Upper lobe of left lung (tissue), 6 donors: ENCODE data around the gene AHCYL2. TPM values are rescaled to one million over a fixed set of nuclear protein-coding genes. Genes with fewer than 3 reads are reported as not detected.
"Not testable (repeated sequence)": the region's sequence is repeated elsewhere in the genome, so short reads cannot be mapped to it uniquely, and the experiment has no call there.

ENCODE experiments used
- ATAC-seq, 2 donors: fragments of 200-7000 bp; cut with Tn5 transposase; one replicate each; pipeline ENCODE4 v1.9.1; 2022; ENCODE audit warnings: mild to moderate bottlenecking in 2 of 2, moderate library complexity in 2 of 2; ENCODE audit not compliant: low FRiP score in 2 of 2
- DNase-seq, 2 donors: peaks; one replicate each; pipeline ENCODE4 v3.0.0-alpha.2; 2019 to 2020
- H3K27ac ChIP-seq, 4 donors: fragments of 200-600 bp; sonication (generic); one replicate each; pipeline ENCODE4 v1.5.1; 2016 to 2019
- H3K27me3 ChIP-seq, 4 donors: fragments of 200-600 bp; sonication (generic); one replicate each; pipeline ENCODE4 v1.5.1; 2017 to 2019
- H3K36me3 ChIP-seq, 4 donors: fragments of 200-600 bp; sonication (generic); one replicate each; pipeline ENCODE4 v1.5.1; 2016 to 2019
- H3K4me1 ChIP-seq, 4 donors: fragments of 200-600 bp; sonication (generic); one replicate each; pipeline ENCODE4 v1.5.1; 2018 to 2019
- H3K4me3 ChIP-seq, 4 donors: fragments of 200-600 bp; sonication (generic); one replicate each; pipeline ENCODE4 v1.5.1; 2017 to 2019; ENCODE audit warnings: mild to moderate bottlenecking in 2 of 4, moderate library complexity in 1 of 4
- H3K9me3 ChIP-seq, 4 donors: fragments of 200-600 bp; sonication (generic); one replicate each; pipeline ENCODE4 v1.5.1; 2018 to 2019
- EP300 ChIP-seq, 4 donors: sonication (generic); formaldehyde crosslinking; IDR thresholded peaks; one replicate each; pipeline ENCODE4 v1.5.1; 2017; ENCODE audit warnings: antibody characterized with exemption in 4 of 4, control low read depth in 2 of 4
- POLR2A ChIP-seq, 4 donors: fragments of 450-650 bp; IDR thresholded peaks; one replicate each; pipeline ENCODE4 v1.5.1; 2016 to 2017; ENCODE audit warnings: antibody characterized with exemption in 4 of 4, mild to moderate bottlenecking in 2 of 4
- POLR2AphosphoS5 ChIP-seq, 2 donors: sonication (generic); formaldehyde crosslinking; IDR thresholded peaks; one replicate each; pipeline ENCODE4 v1.5.1; 2017; ENCODE audit warnings: antibody characterized with exemption in 2 of 2
- WGBS, 2 donors: methylation state at CpG; one replicate each; pipeline ENCODE4 v1.1.5; 2017 to 2018; 5-methylcytosine and 5-hydroxymethylcytosine counted together
- total RNA-seq, 6 donors: library from RNA; depleted of rRNA in 4 of 6; stranded (reverse); fragments of >200 nt in 4 of 6; gene quantifications; one replicate each; pipeline versions ENCODE4 v1.1.0 to v1.2.1, GENCODE V29; 2016 to 2021
- TF ChIP-seq, protein P1 (sequence below), 6 experiments: fragments of 450-650 bp in 4 of 6; fragments of 200-600 bp in 2 of 6; sonication (generic) in 2 of 6; IDR thresholded peaks; one replicate each; pipeline ENCODE4 v1.5.1; 2016 to 2019; ENCODE audit warnings: antibody characterized with exemption in 6 of 6
- donor health status: DM: no; HTN: no; CAD: no; lungs with moderate emphysema.
- donor health status: DM: no; HTN: yes; CAD: no; lungs with severe emphysema.

AHCYL2 gene
- total RNA-seq, 6 donors from 2014 or later: 41.9 to 197 (median 110) TPM

DNA sequence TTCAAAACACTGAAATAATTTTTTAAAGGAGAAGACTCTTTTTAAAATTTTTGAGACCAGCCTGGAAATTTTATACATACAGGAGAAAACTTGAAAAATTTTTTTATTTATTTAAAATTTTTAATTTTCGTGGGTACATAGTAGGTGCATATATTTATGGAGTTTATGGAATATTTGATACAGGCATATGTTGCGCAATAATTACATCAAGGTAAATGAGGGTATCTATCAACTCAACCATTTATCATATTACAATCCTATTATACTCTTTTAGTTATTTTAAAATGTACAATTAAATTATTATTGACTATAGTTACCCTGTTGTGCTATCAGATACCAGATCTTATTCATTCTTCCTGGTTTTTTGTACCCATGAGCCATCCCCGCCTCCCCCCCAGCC is 75.1 kb downstream of the AHCYL2 start:
- Histone ChIP-seq H3K36me3 (no peaks in the 10 kb centered on the region), H3K9me3 (no peaks in the 10 kb centered on the region), H3K4me3 (no peak overlapping the region), H3K4me1 (peaks cover 0 to 5% (median 3%) of the 10 kb centered on the region in 4 donors), H3K27me3 (no peaks in the 10 kb centered on the region), H3K27ac (no peak overlapping the region)
- ATAC-seq (no peak), DNase-seq (no peak)
- 94 to 97% methylated on average over 3 of the region's 3 CpGs for WGBS, 2 donors
- no peak for TF ChIP-seq POLR2AphosphoS5 (IDR thresholded peaks at IDR 0.05)
- no peak for TF ChIP-seq EP300 (IDR thresholded peaks at IDR 0.05)
- no peak for TF ChIP-seq POLR2A (IDR thresholded peaks at IDR 0.05)
- TF ChIP-seq, protein P1, sequence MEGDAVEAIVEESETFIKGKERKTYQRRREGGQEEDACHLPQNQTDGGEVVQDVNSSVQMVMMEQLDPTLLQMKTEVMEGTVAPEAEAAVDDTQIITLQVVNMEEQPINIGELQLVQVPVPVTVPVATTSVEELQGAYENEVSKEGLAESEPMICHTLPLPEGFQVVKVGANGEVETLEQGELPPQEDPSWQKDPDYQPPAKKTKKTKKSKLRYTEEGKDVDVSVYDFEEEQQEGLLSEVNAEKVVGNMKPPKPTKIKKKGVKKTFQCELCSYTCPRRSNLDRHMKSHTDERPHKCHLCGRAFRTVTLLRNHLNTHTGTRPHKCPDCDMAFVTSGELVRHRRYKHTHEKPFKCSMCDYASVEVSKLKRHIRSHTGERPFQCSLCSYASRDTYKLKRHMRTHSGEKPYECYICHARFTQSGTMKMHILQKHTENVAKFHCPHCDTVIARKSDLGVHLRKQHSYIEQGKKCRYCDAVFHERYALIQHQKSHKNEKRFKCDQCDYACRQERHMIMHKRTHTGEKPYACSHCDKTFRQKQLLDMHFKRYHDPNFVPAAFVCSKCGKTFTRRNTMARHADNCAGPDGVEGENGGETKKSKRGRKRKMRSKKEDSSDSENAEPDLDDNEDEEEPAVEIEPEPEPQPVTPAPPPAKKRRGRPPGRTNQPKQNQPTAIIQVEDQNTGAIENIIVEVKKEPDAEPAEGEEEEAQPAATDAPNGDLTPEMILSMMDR (IDR thresholded peaks at IDR 0.05): no peak

DNA sequence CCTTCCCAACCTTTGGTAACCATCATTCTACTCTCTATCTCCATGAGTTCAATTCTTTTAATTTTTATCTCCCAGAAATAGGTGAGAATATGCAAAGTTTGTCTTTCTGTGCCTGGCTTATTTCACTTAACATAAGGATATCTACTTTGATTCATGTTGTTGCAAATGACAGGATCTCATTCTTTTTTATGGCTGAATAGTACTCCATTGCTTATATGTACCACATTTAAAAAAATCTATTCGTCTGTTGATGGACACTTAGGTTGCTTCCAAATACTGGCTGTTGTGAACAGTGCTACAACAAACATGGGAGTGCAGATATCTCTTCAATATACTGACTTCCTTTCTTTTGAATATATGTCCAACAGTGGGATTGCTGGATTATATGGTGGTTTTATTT is 75.5 kb downstream of the AHCYL2 start:
- not testable (repeated sequence) for H3K27ac ChIP-seq, H3K36me3 ChIP-seq, DNase-seq, H3K9me3 ChIP-seq, ATAC-seq, H3K27me3 ChIP-seq, H3K4me1 ChIP-seq, H3K4me3 ChIP-seq
- WGBS, 2 donors: 88 to 100% methylated on average over 1 of the region's 1 CpG

DNA sequence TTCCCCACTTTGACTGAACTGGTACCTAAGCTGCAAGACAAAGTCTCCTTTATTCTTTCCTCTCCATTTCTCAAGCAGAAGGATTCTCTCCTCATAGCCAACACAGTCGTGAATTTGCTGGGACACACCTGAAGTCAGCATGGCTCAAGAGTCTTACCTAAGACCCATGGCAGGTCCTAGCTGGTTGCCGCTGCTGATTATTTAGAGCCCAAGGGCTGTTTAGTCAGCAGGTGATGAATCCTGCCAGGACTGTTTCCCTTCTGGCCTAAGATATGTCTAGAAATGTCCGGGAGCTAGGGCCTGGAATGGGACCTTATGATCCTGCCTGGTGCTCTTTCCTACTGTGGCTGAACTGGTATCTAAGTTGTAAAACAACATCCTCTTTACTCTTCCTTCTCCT is 82.8 kb downstream of the AHCYL2 start:
- no peak overlapping the region for H3K4me3 ChIP-seq
- ATAC-seq (no peak), DNase-seq (no peak)
- H3K27ac ChIP-seq: no peak overlapping the region
- no peaks in the 10 kb centered on the region for H3K27me3 ChIP-seq
- TF ChIP-seq, protein P1 (IDR thresholded peaks at IDR 0.05): no peak
- TF ChIP-seq POLR2AphosphoS5 (IDR thresholded peaks at IDR 0.05) (no peak), EP300 (IDR thresholded peaks at IDR 0.05) (no peak), POLR2A (IDR thresholded peaks at IDR 0.05) (no peak)
- H3K36me3 ChIP-seq: no peaks in the 10 kb centered on the region
- H3K4me1 ChIP-seq: peaks cover 0 to 2% (median 0%) of the 10 kb centered on the region in 4 donors
- WGBS, 2 donors: 91 to 100% methylated on average over 3 of the region's 3 CpGs
- no peaks in the 10 kb centered on the region for H3K9me3 ChIP-seq

DNA sequence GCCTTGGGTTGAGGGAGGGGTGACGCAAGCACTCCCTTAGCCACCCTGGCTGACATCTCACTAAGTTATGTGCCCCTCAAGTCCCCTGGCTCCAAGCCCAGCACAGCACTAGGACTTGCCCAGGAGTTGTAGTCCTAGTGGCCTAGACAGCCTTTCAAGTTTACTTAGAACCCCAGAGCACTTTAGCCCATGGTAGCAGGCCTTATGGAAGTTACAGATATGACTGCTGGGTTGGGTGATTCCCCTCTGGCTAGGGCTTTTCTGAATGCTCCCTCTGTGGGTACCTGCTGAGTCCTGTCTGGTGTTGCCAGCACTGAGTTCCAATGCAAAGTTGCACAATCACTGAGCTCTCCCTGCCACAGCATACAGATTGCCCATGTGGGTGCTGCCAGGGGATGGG is 83.2 kb downstream of the AHCYL2 start:
- peak in 1 of 2 donors; percentile 31 for DNase-seq
- no peaks in the 10 kb centered on the region for H3K27me3 ChIP-seq
- peak in 1 of 2 donors; percentile 40 for ATAC-seq
- H3K4me1 ChIP-seq: peaks cover 0 to 2% (median 0%) of the 10 kb centered on the region in 4 donors
- H3K36me3 ChIP-seq: no peaks in the 10 kb centered on the region
- TF ChIP-seq POLR2A (IDR thresholded peaks at IDR 0.05): no peak
- no peak for TF ChIP-seq EP300 (IDR thresholded peaks at IDR 0.05)
- no peak for TF ChIP-seq POLR2AphosphoS5 (IDR thresholded peaks at IDR 0.05)
- TF ChIP-seq, protein P1 (IDR thresholded peaks at IDR 0.05): no peak
- H3K27ac ChIP-seq: no peak overlapping the region
- H3K9me3 ChIP-seq: no peaks in the 10 kb centered on the region
- H3K4me3 ChIP-seq: no peak overlapping the region
- WGBS, 2 donors: 80 to 92% methylated on average over 1 of the region's 1 CpG

DNA sequence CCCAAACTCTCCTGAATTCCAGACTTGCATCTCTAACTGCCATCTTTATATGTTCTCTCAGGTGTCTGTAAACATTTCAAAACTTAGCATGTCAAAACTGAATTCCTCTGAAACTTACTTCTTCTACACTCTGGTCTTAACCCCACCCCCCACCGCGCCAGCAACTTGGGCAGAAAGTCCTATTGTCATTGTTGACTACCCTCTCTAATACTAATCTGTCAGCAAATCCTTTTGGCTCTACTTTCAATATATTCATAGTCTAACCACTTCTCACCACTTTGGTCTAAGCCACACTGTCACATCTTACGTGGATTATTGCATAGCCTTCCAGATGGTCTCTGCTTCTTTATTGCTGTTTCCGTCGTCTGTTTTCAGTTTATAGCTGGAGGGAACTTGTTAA is 86.6 kb downstream of the AHCYL2 start:
- Histone ChIP-seq H3K36me3 (no peaks in the 10 kb centered on the region), H3K27me3 (no peaks in the 10 kb centered on the region), H3K4me3 (no peak overlapping the region), H3K9me3 (no peaks in the 10 kb centered on the region), H3K4me1 (peaks cover 0 to 2% (median 0%) of the 10 kb centered on the region in 4 donors), H3K27ac (no peak overlapping the region)
- TF ChIP-seq, protein P1 (IDR thresholded peaks at IDR 0.05): no peak
- TF ChIP-seq POLR2AphosphoS5 (IDR thresholded peaks at IDR 0.05) (no peak), EP300 (IDR thresholded peaks at IDR 0.05) (no peak), POLR2A (IDR thresholded peaks at IDR 0.05) (no peak)
- WGBS, 2 donors: 91 to 92% methylated on average over 5 of the region's 5 CpGs
- no peak for ATAC-seq
- no peak for DNase-seq
